ENCODE measurements around the gene NCLN.

The NCLN gene

DNA sequence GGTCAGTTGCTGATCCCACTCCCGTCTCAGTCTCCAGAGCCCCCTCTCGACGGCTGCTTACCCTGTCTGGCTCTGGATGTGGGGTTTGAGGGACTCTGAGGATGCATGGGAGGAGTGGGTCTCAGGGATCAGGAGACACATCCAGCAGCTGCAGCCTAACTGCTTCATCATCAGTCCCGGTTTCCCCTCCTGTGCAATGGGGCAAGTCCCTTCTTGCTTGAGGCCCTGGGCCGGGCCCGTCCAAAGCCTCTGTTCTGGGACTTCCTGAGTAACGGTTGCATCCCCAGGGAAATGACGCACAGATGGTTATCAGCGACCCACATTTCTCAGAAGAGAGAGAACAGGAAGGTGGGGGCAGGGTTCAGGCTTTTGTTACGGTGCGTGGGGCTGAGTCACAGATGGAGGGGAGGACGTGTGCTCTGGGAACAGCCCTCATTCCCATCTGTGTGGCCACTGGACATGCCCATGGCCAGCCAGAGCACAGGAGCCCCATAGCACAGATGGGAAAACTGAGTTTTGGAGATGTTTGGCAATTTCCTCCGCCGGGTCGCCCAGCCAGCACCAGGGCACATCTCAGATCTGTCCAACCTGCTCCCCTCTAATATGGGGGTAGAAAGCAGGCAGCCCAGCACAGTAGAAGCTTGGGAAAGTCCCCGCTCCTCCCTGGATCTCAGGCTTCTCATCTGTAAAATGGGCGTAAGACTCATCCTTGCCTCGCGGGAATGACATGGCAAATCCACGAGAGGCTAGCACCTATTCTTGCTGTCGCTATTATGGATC is 30.6 kb upstream of the NCLN start:
- H3K36me3 ChIP-seq (ENCODE audit: insufficient read depth, low read length): no peaks in the 10 kb centered on the region
- no peaks in the 10 kb centered on the region for H3K9me3 ChIP-seq (ENCODE audit: low read length)
- H3K27me3 ChIP-seq (ENCODE audit: insufficient read depth, low read length): no peaks in the 10 kb centered on the region; the same call in 1 of the 2 replicates
- no peaks in the 10 kb centered on the region for H3K4me1 ChIP-seq (ENCODE audit: insufficient read depth, low read length, severe bottlenecking)
- no peak overlapping the region for H3K4me3 ChIP-seq (ENCODE audit: low read depth, low read length, poor library complexity, severe bottlenecking)
- no peaks in the 10 kb centered on the region for H3F3A ChIP-seq (ENCODE audit: insufficient read depth, low read length)
- no peaks in the 10 kb centered on the region for H4K20me1 ChIP-seq (ENCODE audit: insufficient read depth, low read length)
- no peaks in the 10 kb centered on the region for H3K79me2 ChIP-seq (ENCODE audit: insufficient read depth, low read length)
- H3K9ac ChIP-seq (ENCODE audit: low read length): no peak overlapping the region
- no peak overlapping the region for H3K27ac ChIP-seq (ENCODE audit: low read depth, low read length, poor library complexity, severe bottlenecking)
- no peak for TF ChIP-seq EZH2 (IDR thresholded peaks at IDR 0.05; ENCODE audit: borderline replicate concordance, low read length)
- TF ChIP-seq, protein P1, sequence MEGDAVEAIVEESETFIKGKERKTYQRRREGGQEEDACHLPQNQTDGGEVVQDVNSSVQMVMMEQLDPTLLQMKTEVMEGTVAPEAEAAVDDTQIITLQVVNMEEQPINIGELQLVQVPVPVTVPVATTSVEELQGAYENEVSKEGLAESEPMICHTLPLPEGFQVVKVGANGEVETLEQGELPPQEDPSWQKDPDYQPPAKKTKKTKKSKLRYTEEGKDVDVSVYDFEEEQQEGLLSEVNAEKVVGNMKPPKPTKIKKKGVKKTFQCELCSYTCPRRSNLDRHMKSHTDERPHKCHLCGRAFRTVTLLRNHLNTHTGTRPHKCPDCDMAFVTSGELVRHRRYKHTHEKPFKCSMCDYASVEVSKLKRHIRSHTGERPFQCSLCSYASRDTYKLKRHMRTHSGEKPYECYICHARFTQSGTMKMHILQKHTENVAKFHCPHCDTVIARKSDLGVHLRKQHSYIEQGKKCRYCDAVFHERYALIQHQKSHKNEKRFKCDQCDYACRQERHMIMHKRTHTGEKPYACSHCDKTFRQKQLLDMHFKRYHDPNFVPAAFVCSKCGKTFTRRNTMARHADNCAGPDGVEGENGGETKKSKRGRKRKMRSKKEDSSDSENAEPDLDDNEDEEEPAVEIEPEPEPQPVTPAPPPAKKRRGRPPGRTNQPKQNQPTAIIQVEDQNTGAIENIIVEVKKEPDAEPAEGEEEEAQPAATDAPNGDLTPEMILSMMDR (IDR thresholded peaks at IDR 0.05; ENCODE audit: low read length): no peak
- H3K9me2 ChIP-seq (ENCODE audit: low read depth, low read length): no peaks in the 10 kb centered on the region
- no peak overlapping the region for H3K4me2 ChIP-seq (ENCODE audit: low read length)
- H2AFZ ChIP-seq (ENCODE audit: low read length): no peak overlapping the region

DNA sequence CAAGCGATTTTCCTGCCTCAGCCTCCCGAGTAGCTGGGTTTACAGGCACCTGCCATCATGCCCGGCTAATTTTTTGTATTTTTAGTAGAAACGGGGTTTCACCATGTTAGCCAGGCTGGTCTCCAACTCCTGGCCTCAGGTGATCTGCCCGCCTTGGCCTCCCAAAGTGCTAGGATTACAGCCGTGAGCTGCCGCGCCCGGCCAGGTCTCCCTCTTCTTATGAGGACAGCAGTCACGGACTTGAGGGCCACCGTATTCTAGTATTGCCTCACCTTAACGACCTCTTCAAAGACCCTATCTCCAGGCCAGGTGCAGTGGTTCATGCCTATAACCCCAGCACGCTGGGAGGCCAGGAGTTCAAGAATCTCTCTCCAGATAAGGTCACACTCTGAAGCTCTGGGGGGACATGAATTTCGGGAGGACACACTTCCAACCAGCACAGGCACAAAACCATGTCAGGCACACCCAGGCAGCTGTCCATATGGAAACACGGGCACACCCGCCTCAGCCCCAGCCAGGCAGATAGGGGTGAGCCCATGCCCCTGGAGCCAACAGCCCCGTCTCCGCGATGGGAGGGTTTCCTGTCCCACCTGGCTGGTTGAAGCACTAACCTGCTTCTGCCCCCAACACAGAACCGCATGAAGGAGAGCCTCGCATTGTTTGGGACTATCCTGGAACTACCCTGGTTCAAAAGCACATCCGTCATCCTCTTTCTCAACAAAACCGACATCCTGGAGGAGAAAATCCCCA is 28.5 kb upstream of the NCLN start:
- Histone ChIP-seq H3K9ac (ENCODE audit: low read length) (no peak overlapping the region), H3K4me2 (ENCODE audit: low read length) (no peak overlapping the region), H3F3A (ENCODE audit: insufficient read depth, low read length) (no peaks in the 10 kb centered on the region), H3K27ac (ENCODE audit: low read depth, low read length, poor library complexity, severe bottlenecking) (no peak overlapping the region), H3K9me3 (ENCODE audit: low read length) (no peaks in the 10 kb centered on the region), H4K20me1 (ENCODE audit: insufficient read depth, low read length) (no peaks in the 10 kb centered on the region), H3K9me2 (ENCODE audit: low read depth, low read length) (no peaks in the 10 kb centered on the region), H3K27me3 (ENCODE audit: insufficient read depth, low read length) (no peaks in the 10 kb centered on the region; the same call in 1 of the 2 replicates), H3K4me1 (ENCODE audit: insufficient read depth, low read length, severe bottlenecking) (no peaks in the 10 kb centered on the region), H3K4me3 (ENCODE audit: low read depth, low read length, poor library complexity, severe bottlenecking) (no peak overlapping the region), H3K79me2 (ENCODE audit: insufficient read depth, low read length) (no peaks in the 10 kb centered on the region), H3K36me3 (ENCODE audit: insufficient read depth, low read length) (no peaks in the 10 kb centered on the region), H2AFZ (ENCODE audit: low read length) (no peak overlapping the region)
- no peak for TF ChIP-seq EZH2 (IDR thresholded peaks at IDR 0.05; ENCODE audit: borderline replicate concordance, low read length)
- TF ChIP-seq, protein P1 (IDR thresholded peaks at IDR 0.05; ENCODE audit: low read length): no peak

DNA sequence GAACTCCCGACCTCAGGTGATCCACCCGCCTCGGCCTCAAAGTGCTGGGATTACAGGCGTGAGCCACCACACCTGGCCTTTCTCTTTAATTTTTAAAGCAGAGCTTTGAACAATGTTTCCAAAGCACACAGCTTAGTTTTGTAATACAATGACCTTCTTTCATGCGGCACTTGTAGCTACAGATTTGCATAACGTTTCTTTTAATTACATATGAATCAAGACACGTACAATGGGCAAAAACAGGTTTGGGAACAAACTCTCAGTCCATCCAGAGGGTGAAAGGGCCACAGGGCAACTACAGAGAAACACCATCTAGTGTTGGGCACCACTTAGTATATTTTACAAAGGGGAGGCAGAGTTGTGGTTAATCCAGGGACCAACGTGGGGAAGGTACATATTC is 26.2 kb upstream of the NCLN start:
- H3F3A ChIP-seq (ENCODE audit: insufficient read depth, low read length): no peaks in the 10 kb centered on the region
- H3K9me2 ChIP-seq (ENCODE audit: low read depth, low read length): no peaks in the 10 kb centered on the region
- no peaks in the 10 kb centered on the region; the same call in 1 of the 2 replicates for H3K27me3 ChIP-seq (ENCODE audit: insufficient read depth, low read length)
- no peaks in the 10 kb centered on the region for H3K79me2 ChIP-seq (ENCODE audit: insufficient read depth, low read length)
- H2AFZ ChIP-seq (ENCODE audit: low read length): no peak overlapping the region
- H3K36me3 ChIP-seq (ENCODE audit: insufficient read depth, low read length): no peaks in the 10 kb centered on the region
- H3K4me3 ChIP-seq (ENCODE audit: low read depth, low read length, poor library complexity, severe bottlenecking): no peak overlapping the region
- no peaks in the 10 kb centered on the region for H3K9me3 ChIP-seq (ENCODE audit: low read length)
- H3K4me2 ChIP-seq (ENCODE audit: low read length): no peak overlapping the region
- no peaks in the 10 kb centered on the region for H4K20me1 ChIP-seq (ENCODE audit: insufficient read depth, low read length)
- no peak overlapping the region for H3K27ac ChIP-seq (ENCODE audit: low read depth, low read length, poor library complexity, severe bottlenecking)
- no peaks in the 10 kb centered on the region for H3K4me1 ChIP-seq (ENCODE audit: insufficient read depth, low read length, severe bottlenecking)
- H3K9ac ChIP-seq (ENCODE audit: low read length): no peak overlapping the region
- TF ChIP-seq, protein P1 (IDR thresholded peaks at IDR 0.05; ENCODE audit: low read length): no peak
- TF ChIP-seq EZH2 (IDR thresholded peaks at IDR 0.05; ENCODE audit: borderline replicate concordance, low read length): no peak
